Measurements from ENCODE around the gene DCDC2C. TPM values are rescaled to one million over a fixed set of nuclear protein-coding genes. Genes with fewer than 3 reads are reported as not detected.

DCDC2C gene
- polyA plus RNA-seq, 3 donors = not detected

- DNase-seq = no peak
- TF ChIP-seq, protein P1, sequence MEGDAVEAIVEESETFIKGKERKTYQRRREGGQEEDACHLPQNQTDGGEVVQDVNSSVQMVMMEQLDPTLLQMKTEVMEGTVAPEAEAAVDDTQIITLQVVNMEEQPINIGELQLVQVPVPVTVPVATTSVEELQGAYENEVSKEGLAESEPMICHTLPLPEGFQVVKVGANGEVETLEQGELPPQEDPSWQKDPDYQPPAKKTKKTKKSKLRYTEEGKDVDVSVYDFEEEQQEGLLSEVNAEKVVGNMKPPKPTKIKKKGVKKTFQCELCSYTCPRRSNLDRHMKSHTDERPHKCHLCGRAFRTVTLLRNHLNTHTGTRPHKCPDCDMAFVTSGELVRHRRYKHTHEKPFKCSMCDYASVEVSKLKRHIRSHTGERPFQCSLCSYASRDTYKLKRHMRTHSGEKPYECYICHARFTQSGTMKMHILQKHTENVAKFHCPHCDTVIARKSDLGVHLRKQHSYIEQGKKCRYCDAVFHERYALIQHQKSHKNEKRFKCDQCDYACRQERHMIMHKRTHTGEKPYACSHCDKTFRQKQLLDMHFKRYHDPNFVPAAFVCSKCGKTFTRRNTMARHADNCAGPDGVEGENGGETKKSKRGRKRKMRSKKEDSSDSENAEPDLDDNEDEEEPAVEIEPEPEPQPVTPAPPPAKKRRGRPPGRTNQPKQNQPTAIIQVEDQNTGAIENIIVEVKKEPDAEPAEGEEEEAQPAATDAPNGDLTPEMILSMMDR (IDR thresholded peaks at IDR 0.05) = no peak
- Histone ChIP-seq H3K27me3 (ENCODE audit: control insufficient read depth in 2 of 2, insufficient read depth in 2 of 2, low read length in 2 of 2) (no peaks in the 10 kb centered on the region), H3K4me2 (replicated peaks; ENCODE audit: extremely low read depth, low read length, poor library complexity, severe bottlenecking) (no peak overlapping the region), H2AFZ (ENCODE audit: insufficient read depth, low read depth, low read length, poor library complexity, severe bottlenecking) (no peak overlapping the region), H3K9ac (ENCODE audit: insufficient read depth, low read length, poor library complexity, severe bottlenecking) (no peak overlapping the region), H3K27ac (ENCODE audit: low read depth in 1 of 2, low read length in 2 of 2) (no peak overlapping the region), H3K4me3 (replicated peaks in 1 of 3; ENCODE audit: low read depth in 2 of 3, low read length in 3 of 3) (no peak overlapping the region), H3K36me3 (replicated peaks in 1 of 2; ENCODE audit: control insufficient read depth in 1 of 2, insufficient read depth in 2 of 2, low read length in 2 of 2) (no peaks in the 10 kb centered on the region), H3K4me1 (ENCODE audit: control insufficient read depth in 1 of 2, insufficient read depth in 2 of 2, low read length in 2 of 2) (no peaks in the 10 kb centered on the region), H3K79me2 (ENCODE audit: insufficient read depth, low read length) (no peaks in the 10 kb centered on the region), H3K9me3 (replicated peaks in 1 of 2; ENCODE audit: control insufficient read depth in 1 of 2, insufficient read depth in 1 of 2, low read length in 2 of 2) (no peaks in the 10 kb centered on the region), H4K20me1 (ENCODE audit: insufficient read depth, low read length) (no peaks in the 10 kb centered on the region)
- no CpG with 5 or more reads among the region's 5 CpGs for WGBS (ENCODE audit: insufficient coverage)
- peaks cover 0 to 6% (median 0%) of the 10 kb centered on the region in 7 donors for H3K9me3 Mint-ChIP-seq
- H3K4me1 Mint-ChIP-seq = no peaks in the 10 kb centered on the region
- H3K36me3 Mint-ChIP-seq = no peaks in the 10 kb centered on the region
- intact Hi-C loops (cut with micrococcal nuclease) = no loop called here
- H3K27ac Mint-ChIP-seq = no peak overlapping the region
- peaks cover 2 to 5% (median 2%) of the 10 kb centered on the region in 3 donors for H3K27me3 Mint-ChIP-seq (ENCODE audit: low read depth in 3 of 3)
- H3K4me3 Mint-ChIP-seq = no peak overlapping the region
Observed at GRCh38 chr2:3761272-3761671, 57.9 kb downstream of the DCDC2C start.

DNA sequence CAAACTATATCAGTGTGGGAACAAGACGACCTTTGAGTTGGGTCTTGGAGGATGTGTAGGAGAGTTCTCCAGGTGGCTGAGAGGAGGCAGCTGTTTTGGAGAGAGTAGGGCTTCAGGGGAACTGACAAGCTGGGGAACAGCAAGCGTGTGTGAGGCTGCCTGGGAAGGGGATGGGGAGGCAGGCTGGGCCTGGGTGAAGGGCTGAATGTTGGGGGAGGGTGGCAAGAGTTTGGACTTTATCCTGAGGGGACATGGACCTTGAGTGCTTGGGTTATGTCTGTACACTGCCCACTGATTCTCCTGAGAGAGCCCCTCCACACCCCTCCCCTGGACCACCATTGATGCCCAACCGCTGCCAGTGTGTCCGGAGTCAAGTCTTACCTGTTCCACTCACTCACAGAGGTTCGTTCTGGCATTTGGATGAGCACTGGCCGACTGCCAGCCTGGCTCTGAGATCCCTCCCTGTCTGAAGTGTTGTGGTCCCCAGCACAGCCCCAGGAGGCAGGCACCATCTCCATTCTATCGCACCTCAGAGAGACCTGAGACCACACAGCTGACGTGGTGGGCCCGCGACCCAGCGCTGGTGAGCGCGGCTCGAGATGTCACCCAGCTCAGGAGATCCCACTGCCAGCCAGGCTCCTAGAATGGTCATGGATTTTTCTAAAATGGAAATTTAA, 59.5 kb downstream of the DCDC2C start:
- H3K4me1 ChIP-seq (ENCODE audit: control insufficient read depth in 1 of 2, insufficient read depth in 2 of 2, low read length in 2 of 2) = no peaks in the 10 kb centered on the region
- 91% methylated on average over 14 of the region's 14 CpGs for WGBS (ENCODE audit: insufficient coverage)
- no peak overlapping the region for H3K27ac ChIP-seq (ENCODE audit: low read depth in 1 of 2, low read length in 2 of 2)
- peaks cover 0 to 6% (median 0%) of the 10 kb centered on the region in 7 donors for H3K9me3 Mint-ChIP-seq
- H3K4me3 Mint-ChIP-seq = no peak overlapping the region
- no peak overlapping the region for H3K4me2 ChIP-seq (replicated peaks; ENCODE audit: extremely low read depth, low read length, poor library complexity, severe bottlenecking)
- no peaks in the 10 kb centered on the region for H3K4me1 Mint-ChIP-seq
- H3K27me3 Mint-ChIP-seq (ENCODE audit: low read depth in 3 of 3) = peaks cover 2 to 3% (median 2%) of the 10 kb centered on the region in 3 donors
- intact Hi-C loops (cut with micrococcal nuclease) = no loop called here
- DNase-seq = no peak
- no peaks in the 10 kb centered on the region for H4K20me1 ChIP-seq (ENCODE audit: insufficient read depth, low read length)
- H2AFZ ChIP-seq (ENCODE audit: insufficient read depth, low read depth, low read length, poor library complexity, severe bottlenecking) = no peak overlapping the region
- no peaks in the 10 kb centered on the region for H3K79me2 ChIP-seq (ENCODE audit: insufficient read depth, low read length)
- TF ChIP-seq, protein P1 (IDR thresholded peaks at IDR 0.05) = no peak
- no peaks in the 10 kb centered on the region for H3K36me3 Mint-ChIP-seq
- no peak overlapping the region for H3K27ac Mint-ChIP-seq
- no peak overlapping the region for H3K4me3 ChIP-seq (replicated peaks in 1 of 3; ENCODE audit: low read depth in 2 of 3, low read length in 3 of 3)
- no peaks in the 10 kb centered on the region for H3K27me3 ChIP-seq (ENCODE audit: control insufficient read depth in 2 of 2, insufficient read depth in 2 of 2, low read length in 2 of 2)
- no peak overlapping the region for H3K9ac ChIP-seq (ENCODE audit: insufficient read depth, low read length, poor library complexity, severe bottlenecking)
- H3K36me3 ChIP-seq (replicated peaks in 1 of 2; ENCODE audit: control insufficient read depth in 1 of 2, insufficient read depth in 2 of 2, low read length in 2 of 2) = no peaks in the 10 kb centered on the region
- H3K9me3 ChIP-seq (replicated peaks in 1 of 2; ENCODE audit: control insufficient read depth in 1 of 2, insufficient read depth in 1 of 2, low read length in 2 of 2) = no peaks in the 10 kb centered on the region

All from CD14-positive monocyte (primary cell).